Esophagus squamous epithelium (tissue), 5 donors: Measurements from ENCODE around the gene MEIS1. TPM values are rescaled to one million over a fixed set of nuclear protein-coding genes. Genes with fewer than 3 reads are reported as not detected.

Source experiments
- DNase-seq: peaks from one replicate; lab custom pipeline; 2025; lab: John Stamatoyannopoulos, UW
- H3K27ac ChIP-seq, 4 donors: fragments of 200-600 bp; sonication (generic); one replicate each; pipeline ENCODE4 v1.5.1; 2016 to 2019; ENCODE audit warnings: mild to moderate bottlenecking in 1 of 4
- H3K27me3 ChIP-seq, 4 donors: fragments of 200-600 bp; sonication (generic); 1 replicate in 3 of 4; 2 replicates in 1 of 4; pipeline versions ENCODE4 v1.5.1 to v1.6.0; 2017 to 2021; ENCODE audit warnings: antibody characterized with exemption in 1 of 4
- H3K36me3 ChIP-seq, 3 donors: fragments of 200-600 bp; sonication (generic); one replicate each; pipeline ENCODE4 v1.5.1; 2016 to 2019
- H3K4me1 ChIP-seq, 3 donors: fragments of 200-600 bp; sonication (generic); one replicate each; pipeline ENCODE4 v1.5.1; 2017 to 2019
- H3K4me3 ChIP-seq, 4 donors: fragments of 200-600 bp; sonication (generic); 1 replicate in 3 of 4; 2 replicates in 1 of 4; pipeline ENCODE4 v1.5.1; 2016 to 2019; ENCODE audit warnings: mild to moderate bottlenecking in 2 of 4, moderate library complexity in 1 of 4
- H3K9me3 ChIP-seq, 3 donors: fragments of 200-600 bp; sonication (generic); one replicate each; pipeline ENCODE4 v1.5.1; 2016 to 2019
- CTCF ChIP-seq, 6 experiments: fragments of 450-650 bp in 4 of 6; fragments of 200-600 bp in 2 of 6; sonication (generic) in 2 of 6; IDR thresholded peaks; one replicate each; pipeline ENCODE4 v1.5.1; 2016 to 2019; ENCODE audit warnings: antibody characterized with exemption in 6 of 6, mild to moderate bottlenecking in 4 of 6, moderate library complexity in 4 of 6
- POLR2A ChIP-seq, 4 donors: fragments of 450-650 bp; IDR thresholded peaks; one replicate each; pipeline ENCODE4 v1.6.1; 2017; ENCODE audit warnings: antibody characterized with exemption in 4 of 4, mild to moderate bottlenecking in 4 of 4, moderate library complexity in 3 of 4
- WGBS, 2 donors: methylation state at CpG; one replicate each; pipeline ENCODE4 v1.1.5; 2018; 5-methylcytosine and 5-hydroxymethylcytosine counted together
- intact Hi-C: fragments of 100-400 bp; cut with DNase I; formaldehyde crosslinking; loops from one replicate; pipeline ENCODE4 v1.15.0; 2022
- total RNA-seq, 4 donors: library from RNA; depleted of rRNA; stranded (reverse); fragments of >200 nt; gene quantifications; one replicate each; pipeline ENCODE4 v1.1.0, GENCODE V29; 2016
- donor health status: DM: yes; HTN: yes; CAD: no.

The MEIS1 gene
- total RNA-seq, 4 donors from 2014 or later: 17.8 to 56.1 (median 28.5) TPM

GRCh38 chr2:66467718-66468117 lies 32.8 kb downstream of the MEIS1 start:
- intact Hi-C loops: no loop called here
- Histone ChIP-seq H3K9me3 (no peaks in the 10 kb centered on the region), H3K4me3 (no peak overlapping the region), H3K36me3 (peaks cover 0 to 77% (median 4%) of the 10 kb centered on the region in 3 donors), H3K4me1 (peaks cover 0 to 86% (median 5%) of the 10 kb centered on the region in 3 donors), H3K27me3 (no peaks in the 10 kb centered on the region), H3K27ac (peak overlapping the region in 1 of 4 donors; percentile 30)
- TF ChIP-seq POLR2A (IDR thresholded peaks at IDR 0.05): no peak
- no peak for TF ChIP-seq CTCF (IDR thresholded peaks at IDR 0.05)
- DNase-seq: no peak

GRCh38 chr2:66469214-66469902 lies 34.4 kb downstream of the MEIS1 start:
- no peak overlapping the region for H3K4me3 ChIP-seq
- peaks cover 0 to 69% (median 5%) of the 10 kb centered on the region in 3 donors for H3K4me1 ChIP-seq
- TF ChIP-seq POLR2A (IDR thresholded peaks at IDR 0.05) (no peak), CTCF (IDR thresholded peaks at IDR 0.05) (no peak)
- no peak overlapping the region for H3K27ac ChIP-seq
- intact Hi-C loops: no loop called here
- DNase-seq: no peak
- H3K27me3 ChIP-seq: no peaks in the 10 kb centered on the region
- no peaks in the 10 kb centered on the region for H3K9me3 ChIP-seq
- H3K36me3 ChIP-seq: peaks cover 0 to 75% (median 0%) of the 10 kb centered on the region in 3 donors
- WGBS, 2 donors: 71 to 76% methylated on average over 8 to 9 of the region's 11 CpGs

- Histone ChIP-seq H3K36me3 (peaks cover 0 to 70% (median 0%) of the 10 kb centered on the region in 3 donors), H3K27me3 (no peaks in the 10 kb centered on the region), H3K9me3 (no peaks in the 10 kb centered on the region), H3K4me1 (peaks cover 0 to 61% (median 2%) of the 10 kb centered on the region in 3 donors), H3K4me3 (no peak overlapping the region), H3K27ac (no peak overlapping the region)
- no peak for DNase-seq
- 7 to 25% methylated on average over 2 of the region's 2 CpGs for WGBS, 2 donors
- intact Hi-C loops: no loop called here
- TF ChIP-seq POLR2A (IDR thresholded peaks at IDR 0.05) (no peak), CTCF (IDR thresholded peaks at IDR 0.05) (no peak)
Observed at GRCh38 chr2:66470199-66470598, 35.3 kb downstream of the MEIS1 start.

GRCh38 chr2:66472225-66472843 lies 37.4 kb downstream of the MEIS1 start:
- intact Hi-C loops: no loop called here
- Histone ChIP-seq H3K4me1 (peaks cover 0 to 63% (median 7%) of the 10 kb centered on the region in 3 donors), H3K4me3 (no peak overlapping the region), H3K27me3 (no peaks in the 10 kb centered on the region), H3K27ac (no peak overlapping the region), H3K9me3 (no peaks in the 10 kb centered on the region), H3K36me3 (peaks cover 0 to 73% (median 0%) of the 10 kb centered on the region in 3 donors)
- 69 to 92% methylated on average over 5 of the region's 5 CpGs for WGBS, 2 donors
- DNase-seq: no peak
- TF ChIP-seq POLR2A (IDR thresholded peaks at IDR 0.05) (no peak), CTCF (IDR thresholded peaks at IDR 0.05) (no peak)
